ENCODE results near the gene FOXL3.

The FOXL3 gene

GRCh38 chr7:302054-302992 is 12.4 kb downstream of the FOXL3 start:
- TF ChIP-seq CTCF (IDR thresholded peaks at IDR 0.05; ENCODE audit: extremely low read depth, insufficient read depth, missing control alignments) = no peak
- no peak for DNase-seq (ENCODE audit: low spot score)
- in situ Hi-C loops (cut with MboI; ENCODE audit: low pct_unique_long_range_greater_than_20kb, low sequenced_read_pairs, unreplicated experiment) = no loop called here

GRCh38 chr7:303425-303824 is 13.5 kb downstream of the FOXL3 start:
- no peak for TF ChIP-seq CTCF (IDR thresholded peaks at IDR 0.05; ENCODE audit: extremely low read depth, insufficient read depth, missing control alignments)
- DNase-seq (ENCODE audit: low spot score) = no peak
- in situ Hi-C loops (cut with MboI; ENCODE audit: low pct_unique_long_range_greater_than_20kb, low sequenced_read_pairs, unreplicated experiment) = no loop called here

- no peak for DNase-seq (ENCODE audit: low spot score)
- in situ Hi-C loops (cut with MboI; ENCODE audit: low pct_unique_long_range_greater_than_20kb, low sequenced_read_pairs, unreplicated experiment) = no loop called here
Observed at GRCh38 chr7:303884-304573, 14.1 kb downstream of the FOXL3 start.

GRCh38 chr7:304574-305409 is 14.8 kb downstream of the FOXL3 start:
- in situ Hi-C loops (cut with MboI; ENCODE audit: low pct_unique_long_range_greater_than_20kb, low sequenced_read_pairs, unreplicated experiment) = no loop called here
- DNase-seq (ENCODE audit: low spot score) = no peak
- TF ChIP-seq CTCF (IDR thresholded peaks at IDR 0.05; ENCODE audit: extremely low read depth, insufficient read depth, missing control alignments) = no peak

More at GRCh38 chr7:303884-304573, 14.1 kb downstream of the FOXL3 start:
- TF ChIP-seq CTCF (IDR thresholded peaks at IDR 0.05; ENCODE audit: extremely low read depth, insufficient read depth, missing control alignments) = no peak

GRCh38 chr7:305410-306151 is 15.6 kb downstream of the FOXL3 start:
- no peak for DNase-seq (ENCODE audit: low spot score)
- no peak for TF ChIP-seq CTCF (IDR thresholded peaks at IDR 0.05; ENCODE audit: extremely low read depth, insufficient read depth, missing control alignments)
- in situ Hi-C loops (cut with MboI; ENCODE audit: low pct_unique_long_range_greater_than_20kb, low sequenced_read_pairs, unreplicated experiment) = no loop called here
